Erythroblast (primary cell): ENCODE results near the gene SNRNP35.
A peak's percentile ranks its signal among the peaks of the same experiment; 100 is the strongest.
"Not testable (repeated sequence)": the region's sequence is repeated elsewhere in the genome, so short reads cannot be mapped to it uniquely, and the experiment has no call there.

ENCODE experiments used
- DNase-seq, 2 experiments: peaks; one replicate each; lab custom pipeline; 2025; lab: John Stamatoyannopoulos, UW
- GATA1 ChIP-seq: IDR thresholded peaks from 2 replicates; pipeline ENCODE4 v1.6.1; 2011; ENCODE audit warnings: low read depth, mild to moderate bottlenecking, control low read depth, low read length, moderate library complexity
- POLR2A ChIP-seq: IDR thresholded peaks from 2 replicates; pipeline ENCODE4 v1.6.1; 2011; ENCODE audit warnings: mild to moderate bottlenecking, low read length

Gene SNRNP35

GRCh38 chr12:123457980-123458779 is at the start of gene SNRNP35:
Gene SNRNP35, plus strand, starts transcription at chr12:123458139. Its CDS starts 7,402 bp downstream, at chr12:123465541.
- DNase-seq: peak; percentile 91 to 92
- TF ChIP-seq GATA1: no peak
- TF ChIP-seq POLR2A: peak; percentile 83

- not testable (repeated sequence) for DNase-seq
Measured at GRCh38 chr12:123408619-123409018, 49.3 kb upstream of the SNRNP35 start.

- not testable (repeated sequence) for DNase-seq
Measured at GRCh38 chr12:123409284-123410040, 48.5 kb upstream of the SNRNP35 start.

- DNase-seq: no peak
- TF ChIP-seq POLR2A (no peak), GATA1 (no peak)
Measured at GRCh38 chr12:123410041-123410412, 47.9 kb upstream of the SNRNP35 start.

DNA sequence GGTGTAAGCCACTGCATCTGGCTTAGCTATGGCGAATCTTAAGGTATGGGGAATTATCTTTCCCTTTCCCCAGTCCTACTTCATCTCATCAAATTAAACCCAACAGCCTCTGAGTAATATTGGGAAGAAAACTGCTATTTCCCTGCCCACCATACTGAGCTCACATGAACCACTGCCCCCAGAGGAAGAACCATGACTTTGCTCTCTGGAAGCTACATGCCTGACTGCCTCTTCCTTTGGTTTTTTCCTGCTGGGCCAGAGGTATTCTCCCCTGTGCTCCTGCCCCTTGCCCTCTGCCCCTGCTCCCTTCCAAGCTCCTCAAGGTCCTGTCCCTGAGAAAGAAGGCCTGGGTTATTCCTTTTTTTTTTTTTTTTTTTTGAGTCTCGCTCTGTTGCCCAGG is 36.6 kb upstream of the SNRNP35 start:
- TF ChIP-seq GATA1 (no peak), POLR2A (no peak)
- no peak for DNase-seq

DNA sequence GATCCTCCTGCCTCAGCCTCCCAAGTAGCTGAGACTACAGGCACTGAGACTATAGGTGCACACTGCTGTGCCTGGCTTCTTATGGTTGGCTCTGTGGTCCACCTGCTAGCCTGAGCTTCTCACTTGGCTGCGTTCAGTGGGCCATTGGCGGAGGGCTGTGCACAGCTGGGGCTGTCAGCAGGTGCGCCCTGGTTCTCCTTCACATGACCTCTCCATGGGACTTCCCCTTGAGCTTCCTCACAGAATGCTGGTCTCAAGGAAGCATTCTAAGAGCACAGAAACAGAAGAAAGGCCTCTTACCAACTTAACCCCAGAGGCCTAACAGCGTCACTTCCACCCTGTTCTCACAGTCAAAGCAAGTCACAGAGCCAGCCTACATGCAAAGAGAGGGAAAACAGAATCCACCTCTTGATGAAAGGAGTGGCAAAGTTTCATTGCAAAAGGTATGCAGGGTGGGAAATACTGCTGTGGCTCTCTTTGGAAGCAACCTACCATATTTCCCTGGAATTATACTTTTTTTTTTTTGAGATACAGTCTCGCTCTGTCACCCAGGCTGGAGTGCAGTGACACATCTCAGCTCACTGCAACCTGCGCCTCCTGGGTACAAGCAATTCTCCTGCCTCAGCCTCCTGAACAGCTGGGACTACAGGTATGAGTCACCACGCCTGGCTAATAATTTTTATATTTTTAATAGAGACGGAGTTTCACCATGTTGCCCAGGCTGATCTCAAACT is 30.7 kb upstream of the SNRNP35 start:
- no peak for TF ChIP-seq GATA1
- no peak for TF ChIP-seq POLR2A
- no peak for DNase-seq

DNA sequence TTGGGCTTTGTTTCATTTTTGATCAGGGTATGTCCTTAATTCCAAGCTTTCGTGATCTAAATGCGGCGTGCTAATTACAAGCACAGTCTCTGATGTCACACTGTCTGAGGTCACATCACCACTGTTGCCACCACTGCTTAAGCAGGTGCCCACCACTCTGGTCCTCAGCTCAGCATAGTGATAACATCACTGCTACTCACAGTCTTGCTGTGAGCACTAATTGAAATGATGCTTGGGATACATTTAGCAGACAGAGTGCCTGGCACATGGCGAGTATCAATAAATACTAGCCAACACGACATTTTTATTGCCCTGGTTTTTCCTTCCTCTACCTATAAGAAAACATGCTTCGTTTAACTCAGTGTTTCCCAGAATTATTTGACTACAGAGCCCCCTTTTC is 29.3 kb upstream of the SNRNP35 start:
- DNase-seq: no peak
- TF ChIP-seq GATA1 (no peak), POLR2A (no peak)

DNA sequence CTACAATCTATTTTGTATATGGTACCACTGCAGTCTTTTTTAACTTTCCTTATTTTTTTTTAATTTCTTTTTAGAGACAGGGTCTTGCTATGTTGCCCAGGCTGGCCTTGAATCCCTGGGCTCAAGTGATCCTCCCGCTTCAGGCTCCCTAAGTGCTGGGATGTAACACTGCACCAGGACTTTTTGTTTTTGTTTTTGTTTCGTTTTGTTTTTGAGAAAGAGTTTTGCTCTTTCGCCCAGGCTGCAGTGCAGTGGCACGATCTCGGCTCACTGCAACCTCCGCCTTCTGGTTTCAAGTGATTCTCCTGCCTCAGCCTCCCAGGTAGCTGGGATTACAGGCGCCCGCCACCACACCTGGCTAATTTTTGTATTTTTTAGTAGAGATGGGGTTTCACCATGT is 28.8 kb upstream of the SNRNP35 start:
- DNase-seq: not testable (repeated sequence)

- peak; percentile 72 to 79 for DNase-seq
- peak; percentile 49 for TF ChIP-seq POLR2A
Measured at GRCh38 chr12:123431951-123432817, 25.8 kb upstream of the SNRNP35 start.

- DNase-seq: peak; percentile 37 to 40
- no peak for TF ChIP-seq POLR2A
- TF ChIP-seq GATA1: no peak
Measured at GRCh38 chr12:123433615-123434014, 24.3 kb upstream of the SNRNP35 start.

DNA sequence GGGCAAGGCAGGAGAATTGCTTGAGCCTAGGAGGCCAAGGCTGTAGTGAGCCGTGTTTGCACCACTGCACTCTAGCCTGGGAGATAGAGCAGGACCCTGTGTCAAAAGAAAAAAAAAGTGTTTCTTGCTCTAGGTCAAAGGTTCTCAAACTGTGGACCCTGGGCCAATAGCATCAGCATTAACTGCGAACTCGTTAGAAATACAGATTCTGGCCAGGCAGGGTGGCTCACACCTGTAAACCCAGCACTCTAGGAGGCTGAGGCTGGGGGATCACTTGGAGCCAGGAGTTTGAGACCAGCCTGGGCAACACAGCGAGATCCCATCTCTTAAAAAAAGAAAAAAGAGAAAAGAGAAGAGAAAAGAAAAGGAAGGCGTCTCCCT is 22.3 kb upstream of the SNRNP35 start:
- no peak for DNase-seq
- TF ChIP-seq POLR2A (no peak), GATA1 (no peak)

DNA sequence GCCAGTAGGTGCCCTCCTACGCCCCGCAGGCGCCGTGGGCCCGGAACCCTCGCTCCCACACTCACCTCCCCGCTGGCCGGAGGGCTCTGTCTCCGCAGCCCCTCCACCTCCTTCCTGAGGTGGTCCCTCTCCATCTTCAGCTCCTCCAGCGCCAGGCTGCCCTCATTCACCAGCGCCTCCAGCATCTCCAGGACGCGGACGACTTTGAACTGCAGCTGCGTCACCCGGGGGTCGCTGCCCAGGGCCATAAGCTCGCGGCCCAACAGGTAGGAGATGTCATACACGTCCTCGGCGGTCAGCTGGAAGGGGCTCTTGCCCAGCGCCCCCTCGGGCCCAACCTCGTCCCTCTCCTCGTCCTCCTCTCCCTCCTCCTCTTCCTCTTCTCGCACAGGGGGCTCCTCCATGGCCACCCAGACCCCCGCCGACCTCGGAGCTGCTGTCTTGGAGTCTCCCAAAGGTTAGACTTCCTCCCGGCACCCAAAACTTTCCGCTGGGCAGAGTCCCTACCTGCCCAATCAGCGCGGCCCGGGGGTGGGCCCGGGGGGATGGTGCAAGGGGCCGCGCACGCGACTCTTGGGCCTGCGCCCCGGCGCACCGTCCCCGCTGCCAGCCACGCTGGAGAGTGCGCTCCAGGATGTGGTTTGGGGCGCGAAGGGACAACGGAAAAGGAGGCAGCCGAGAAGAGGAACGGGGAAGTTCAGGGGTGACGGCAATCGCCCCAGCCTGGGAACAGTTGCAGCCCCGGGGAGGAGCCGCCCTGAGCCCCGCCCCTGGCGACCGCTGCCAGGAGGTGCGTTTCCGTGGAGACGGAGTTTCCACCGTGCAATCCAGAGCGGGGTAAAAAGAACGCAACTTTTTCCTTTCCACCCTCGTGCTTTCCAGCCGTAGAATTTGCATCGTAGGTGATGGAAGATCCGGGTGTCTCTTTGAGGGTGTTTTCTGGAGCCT is 21.6 kb upstream of the SNRNP35 start, which contains the start of gene RILPL2:
Gene RILPL2 (minus strand): TSS at position 668 of the 948 bp plus-strand sequence. CDS start 264 bp downstream, at position 404.
- TF ChIP-seq GATA1 (no peak), POLR2A (peak; percentile 76)

More for the DNA sequence above, 21.6 kb upstream of the SNRNP35 start, which contains the start of gene RILPL2:
- DNase-seq: peak; percentile 84 to 90
